NCI-H748 (cell line): ENCODE data around the gene CBX3.
"Not testable (repeated sequence)": the region's sequence is repeated elsewhere in the genome, so short reads cannot be mapped to it uniquely, and the experiment has no call there.

Source experiments
- DNase-seq: peaks from one replicate; lab custom pipeline; 2025; ENCODE audit not compliant: unreplicated experiment; lab: John Stamatoyannopoulos, UW

CBX3 gene

DNA sequence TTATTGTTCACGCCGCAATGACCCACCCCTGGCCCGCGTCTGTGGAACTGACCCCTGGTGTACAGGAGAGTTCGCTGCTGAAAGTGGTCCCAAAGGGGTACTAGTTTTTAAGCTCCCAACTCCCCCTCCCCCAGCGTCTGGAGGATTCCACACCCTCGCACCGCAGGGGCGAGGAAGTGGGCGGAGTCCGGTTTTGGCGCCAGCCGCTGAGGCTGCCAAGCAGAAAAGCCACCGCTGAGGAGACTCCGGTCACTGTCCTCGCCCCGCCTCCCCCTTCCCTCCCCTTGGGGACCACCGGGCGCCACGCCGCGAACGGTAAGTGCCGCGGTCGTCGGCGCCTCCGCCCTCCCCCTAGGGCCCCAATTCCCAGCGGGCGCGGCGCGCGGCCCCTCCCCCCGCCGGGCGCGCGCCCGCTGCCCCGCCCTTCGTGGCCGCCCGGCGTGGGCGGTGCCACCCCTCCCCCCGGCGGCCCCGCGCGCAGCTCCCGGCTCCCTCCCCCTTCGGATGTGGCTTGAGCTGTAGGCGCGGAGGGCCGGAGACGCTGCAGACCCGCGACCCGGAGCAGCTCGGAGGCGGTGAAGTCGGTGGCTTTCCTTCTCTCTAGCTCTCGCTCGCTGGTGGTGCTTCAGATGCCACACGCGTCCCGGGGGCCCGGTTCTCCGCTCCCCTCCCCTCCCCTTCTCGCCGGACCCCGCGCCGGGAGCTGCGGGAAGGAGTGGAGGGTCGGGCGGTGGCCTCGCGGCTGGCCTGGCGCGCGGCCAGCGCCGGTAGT lies at the start of gene CBX3:
Gene CBX3, plus strand, starts transcription at position 499 of the 772 bp plus-strand sequence. CDS start 1,254 bp downstream, outside the sequence.
- DNase-seq: peak; percentile 97

DNA sequence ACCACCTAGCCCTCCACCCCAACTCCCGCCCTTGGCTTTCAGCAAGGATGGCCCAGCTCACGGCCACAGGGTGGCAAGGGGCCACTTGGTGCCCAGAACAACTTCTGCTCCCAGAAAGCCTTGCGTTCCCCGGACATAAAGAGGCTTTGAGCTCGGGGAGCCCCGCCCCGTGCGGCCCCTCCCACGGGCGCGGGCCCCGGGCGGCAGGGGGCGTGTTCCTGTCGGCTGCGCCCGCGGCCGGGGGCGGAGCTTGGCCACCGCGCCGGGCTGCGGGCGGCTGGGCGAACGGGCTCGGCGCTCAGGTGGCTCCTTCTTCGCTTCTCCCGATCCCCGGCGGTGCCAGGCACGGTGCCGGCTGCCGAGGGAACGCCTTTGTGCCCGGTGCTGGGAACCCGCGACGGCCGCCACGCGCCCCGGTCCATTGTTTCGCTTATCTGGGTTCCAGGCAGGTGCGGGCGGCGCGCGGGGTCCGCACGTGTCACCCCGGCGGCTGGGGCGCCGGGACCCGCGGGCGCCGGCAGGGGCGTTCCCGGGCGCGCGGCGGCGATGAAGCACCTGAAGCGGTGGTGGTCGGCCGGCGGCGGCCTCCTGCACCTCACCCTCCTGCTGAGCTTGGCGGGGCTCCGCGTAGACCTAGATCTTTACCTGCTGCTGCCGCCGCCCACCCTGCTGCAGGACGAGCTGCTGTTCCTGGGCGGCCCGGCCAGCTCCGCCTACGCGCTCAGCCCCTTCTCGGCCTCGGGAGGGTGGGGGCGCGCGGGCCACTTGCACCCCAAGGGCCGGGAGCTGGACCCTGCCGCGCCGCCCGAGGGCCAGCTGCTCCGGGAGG lies 49.4 kb upstream of the CBX3 start, which contains the start of gene NFE2L3:
Gene NFE2L3, plus strand, starts transcription at position 246 of the 829 bp plus-strand sequence. Its CDS starts 301 bp downstream, at position 547.
- peak; percentile 91 for DNase-seq

DNA sequence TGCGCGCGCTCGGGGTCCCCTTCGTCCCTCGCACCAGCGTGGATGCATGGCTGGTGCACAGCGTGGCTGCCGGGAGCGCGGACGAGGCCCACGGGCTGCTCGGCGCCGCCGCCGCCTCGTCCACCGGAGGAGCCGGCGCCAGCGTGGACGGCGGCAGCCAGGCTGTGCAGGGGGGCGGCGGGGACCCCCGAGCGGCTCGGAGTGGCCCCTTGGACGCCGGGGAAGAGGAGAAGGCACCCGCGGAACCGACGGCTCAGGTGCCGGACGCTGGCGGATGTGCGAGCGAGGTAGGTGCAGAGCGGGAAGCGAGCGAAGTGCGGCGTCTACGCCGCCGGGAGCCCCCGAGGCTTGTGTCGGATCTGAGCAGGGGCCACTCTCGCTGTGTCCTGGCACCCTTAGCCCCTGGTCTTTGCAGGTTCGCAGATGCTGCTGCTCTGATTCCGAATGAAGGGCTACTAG lies 48.7 kb upstream of the CBX3 start:
- DNase-seq: peak; percentile 63

DNA sequence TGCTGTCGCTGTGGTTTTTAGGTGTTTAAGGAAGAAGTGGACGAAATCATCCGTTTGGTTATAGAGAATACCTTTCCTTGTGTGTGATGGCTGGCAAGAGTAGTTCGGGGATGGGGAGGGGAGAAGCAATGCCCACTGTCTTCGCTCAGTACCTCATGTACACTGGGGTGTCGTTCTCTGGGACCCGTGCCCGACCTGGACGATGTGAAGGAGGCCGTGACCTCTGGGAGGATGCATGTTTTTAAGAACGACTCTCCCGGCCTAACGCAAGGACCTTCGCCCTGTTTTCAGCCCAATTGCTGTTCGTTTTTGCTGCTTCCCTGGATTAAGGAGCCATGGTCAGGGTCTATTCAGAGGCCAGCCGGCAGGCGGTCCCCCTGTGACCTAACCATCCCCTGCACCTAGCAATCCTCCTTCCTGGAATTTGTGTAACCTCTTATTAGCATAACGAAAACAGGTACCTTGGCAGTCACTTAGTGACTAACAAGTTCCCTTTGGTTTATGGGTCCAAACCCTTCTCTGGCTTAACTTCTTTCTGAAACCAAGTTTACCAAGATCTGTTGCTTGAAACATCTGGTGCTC lies 48.2 kb upstream of the CBX3 start:
- DNase-seq: no peak

DNA sequence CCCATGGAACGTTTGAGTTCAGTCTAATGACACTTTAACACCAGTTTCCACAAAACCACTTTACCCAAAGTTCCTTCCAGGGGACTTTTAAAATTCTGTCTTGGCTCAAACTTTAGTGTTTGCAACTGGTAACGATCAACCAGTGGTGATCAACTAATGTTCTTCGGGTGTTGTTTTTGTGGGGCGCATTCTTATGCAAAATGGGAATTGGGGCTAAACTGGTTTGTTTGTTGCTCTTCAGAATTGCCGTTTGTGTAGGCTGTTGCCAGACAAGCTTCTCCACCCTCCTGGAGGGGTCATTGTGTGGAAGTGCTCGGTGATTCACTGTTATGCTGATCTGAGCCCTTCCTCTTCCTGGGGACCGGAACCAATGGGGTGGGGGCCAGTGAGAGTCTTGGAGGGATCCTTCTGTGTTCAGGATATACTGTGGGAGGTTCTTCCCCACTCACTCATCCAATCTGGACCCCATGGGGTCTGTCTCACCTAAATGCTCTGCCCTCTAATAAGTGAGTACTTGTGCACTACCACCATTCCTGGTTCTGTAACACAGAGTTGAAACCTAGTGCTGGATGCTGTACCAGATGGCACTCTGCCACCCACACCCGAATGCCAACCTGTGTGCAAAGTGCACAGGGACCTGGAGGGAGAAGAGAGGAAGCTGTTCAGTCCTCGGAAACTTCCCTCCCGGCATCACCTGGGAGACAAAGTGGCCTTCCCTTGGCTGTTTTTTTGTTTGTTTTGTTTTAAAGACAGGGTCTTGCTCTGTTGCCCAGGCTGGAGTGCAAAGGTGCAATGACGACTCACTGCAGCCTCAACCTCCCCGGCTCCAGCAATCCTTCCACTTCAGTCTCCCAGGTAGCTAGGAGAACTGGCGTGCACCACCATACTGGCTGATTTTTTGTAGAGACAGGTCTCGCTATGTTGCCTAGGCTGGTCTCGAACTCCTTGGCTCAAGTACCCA lies 47.4 kb upstream of the CBX3 start:
- DNase-seq: no peak

DNA sequence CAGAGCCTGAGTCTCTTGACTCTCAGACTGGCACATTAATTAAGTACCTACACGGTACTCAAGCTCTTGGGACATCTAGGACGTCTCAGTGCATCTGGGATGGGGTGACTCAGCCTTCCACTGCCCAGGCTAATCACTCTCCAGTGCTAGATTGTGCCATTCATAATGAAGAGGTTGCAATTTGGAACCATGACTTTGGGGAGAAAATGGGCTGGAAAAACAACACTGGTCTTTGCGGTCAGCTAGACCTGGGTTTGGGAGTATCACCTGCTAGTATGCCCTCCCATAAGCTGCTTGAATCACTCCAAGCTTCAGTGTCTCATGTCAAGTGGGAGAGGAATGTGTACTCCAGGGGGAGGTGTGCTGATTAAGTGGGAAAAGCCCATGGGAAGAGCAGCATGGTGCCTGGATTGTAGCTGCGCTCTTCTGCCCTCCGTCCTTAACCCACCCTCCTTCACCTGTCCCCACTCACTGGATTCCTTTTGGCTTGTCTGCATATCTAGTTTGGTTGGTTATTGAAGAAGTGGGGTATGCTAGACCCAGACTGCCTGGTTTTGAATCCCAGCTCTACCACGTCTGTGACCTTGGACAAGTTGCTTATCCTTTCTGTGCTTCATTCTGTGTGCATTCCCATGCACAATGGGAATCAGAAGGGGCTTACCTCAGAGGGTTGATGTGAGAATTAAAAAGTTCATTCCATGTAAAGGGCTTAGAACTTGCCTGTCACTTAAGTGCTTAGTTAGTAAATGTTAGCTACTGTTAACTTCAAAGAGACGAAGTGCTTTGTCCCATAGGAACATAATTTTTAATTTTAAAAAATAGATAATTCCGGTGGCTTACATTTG lies 45.8 kb upstream of the CBX3 start:
- DNase-seq: no peak

DNA sequence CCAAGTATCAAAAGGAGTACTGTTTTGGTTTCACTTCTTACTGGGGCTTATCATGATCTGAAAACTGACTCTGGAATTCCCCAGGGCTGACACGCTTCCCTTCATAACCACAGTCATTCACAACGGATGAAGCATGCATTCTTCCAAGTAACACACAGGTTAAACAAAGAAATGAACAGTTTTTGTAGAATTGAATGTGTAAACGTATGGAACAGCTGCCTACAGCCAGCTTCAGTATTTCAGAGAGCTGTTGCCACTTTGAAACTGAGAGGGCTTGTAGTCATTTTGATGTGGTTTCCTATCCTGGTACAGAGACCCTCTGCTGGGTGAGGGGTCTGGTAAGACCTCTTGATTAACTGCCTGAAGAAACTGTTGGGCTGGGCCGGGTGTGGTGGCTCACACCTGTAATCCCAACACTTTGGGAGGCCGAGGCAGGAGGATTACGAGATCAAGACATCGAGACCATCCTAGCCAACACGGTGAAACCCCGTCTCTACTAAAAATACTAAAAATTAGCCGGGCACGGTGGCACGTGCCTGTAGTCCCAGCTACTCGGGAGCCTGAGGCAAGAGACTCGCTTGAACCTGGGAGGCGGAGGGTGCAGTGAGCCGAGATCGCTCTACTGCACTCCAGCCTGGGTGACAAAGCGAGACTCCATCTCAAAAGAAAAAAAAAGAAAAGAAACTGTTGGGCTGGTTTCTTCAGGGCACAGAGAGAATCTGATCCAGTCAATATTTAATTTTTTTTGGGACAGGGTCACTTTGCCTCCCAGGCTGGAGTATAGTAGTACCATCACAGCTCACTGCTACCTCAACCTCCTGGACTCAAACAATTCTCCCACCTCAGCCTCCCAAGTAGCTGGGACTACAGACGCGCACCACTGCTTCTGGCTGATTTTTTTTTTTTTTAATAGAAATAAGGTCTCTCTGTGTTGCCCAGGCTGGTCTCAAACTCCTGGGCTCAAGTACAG lies 44.8 kb upstream of the CBX3 start:
- DNase-seq: no peak

DNA sequence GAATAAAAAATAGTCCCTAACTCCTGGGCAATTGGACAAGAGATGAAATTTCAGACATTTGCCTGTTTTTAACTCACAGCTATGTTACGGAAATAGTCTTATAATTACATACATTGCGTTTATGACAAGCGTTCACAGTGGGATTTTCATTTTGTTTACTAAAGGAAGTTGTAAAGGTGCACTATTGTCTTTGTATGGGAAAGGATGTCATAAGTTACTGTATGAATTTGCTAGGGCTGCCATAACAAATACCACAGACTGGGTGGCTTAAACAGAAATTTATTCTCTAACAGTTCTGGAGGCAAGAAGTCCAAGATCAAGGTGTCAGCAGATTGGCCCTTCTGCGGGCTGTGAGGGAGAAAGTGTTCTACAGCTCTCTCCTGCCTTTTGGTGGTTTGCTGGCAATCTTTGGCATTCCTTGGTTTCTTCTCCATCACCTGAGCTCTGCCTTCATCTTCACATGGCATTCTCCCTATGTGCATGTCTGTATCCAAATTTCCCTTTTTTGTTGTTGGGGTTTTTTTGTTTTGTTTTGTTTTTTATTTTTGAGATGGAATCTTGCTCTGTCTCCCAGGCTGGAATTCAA lies 43.9 kb upstream of the CBX3 start:
- peak; percentile 30 for DNase-seq

DNA sequence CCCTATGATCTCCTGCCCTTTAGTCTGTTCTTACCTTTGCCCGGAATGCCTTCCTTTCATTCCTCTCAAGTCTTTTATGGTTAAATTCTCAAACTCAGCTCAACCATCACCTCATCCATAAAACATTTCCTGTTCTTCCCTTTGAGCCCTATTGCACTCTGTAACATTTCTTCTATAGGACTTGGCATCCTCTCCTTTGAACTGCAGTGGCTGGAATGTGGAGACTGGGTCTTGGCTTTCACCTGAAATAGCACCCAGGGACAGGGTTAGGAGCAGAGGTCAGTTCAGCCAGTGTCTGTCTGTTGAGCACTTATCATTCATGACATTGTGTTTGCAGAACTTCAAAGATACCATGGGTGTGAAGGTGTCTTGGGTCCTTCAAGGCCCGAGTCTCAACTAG lies 42.3 kb upstream of the CBX3 start:
- no peak for DNase-seq

DNA sequence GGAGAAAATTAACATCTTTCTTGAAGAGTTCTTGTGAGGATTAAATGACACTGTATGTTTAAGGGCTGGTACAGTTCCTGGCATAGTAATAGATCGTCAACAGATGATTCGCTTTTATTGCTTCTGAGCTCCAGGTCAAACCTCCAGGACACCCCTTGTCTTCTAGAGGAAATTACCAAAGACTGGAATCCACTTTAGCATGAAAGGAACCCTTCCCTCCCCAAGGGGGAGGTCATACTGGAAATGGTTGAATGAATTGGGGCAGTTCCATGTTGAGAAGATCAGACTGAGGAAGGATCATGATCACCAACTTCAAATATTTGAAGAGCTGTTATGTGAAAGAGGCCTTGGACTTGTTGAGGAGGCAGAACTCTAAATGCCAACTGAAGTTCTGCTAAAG lies 40.6 kb upstream of the CBX3 start:
- DNase-seq: no peak

DNA sequence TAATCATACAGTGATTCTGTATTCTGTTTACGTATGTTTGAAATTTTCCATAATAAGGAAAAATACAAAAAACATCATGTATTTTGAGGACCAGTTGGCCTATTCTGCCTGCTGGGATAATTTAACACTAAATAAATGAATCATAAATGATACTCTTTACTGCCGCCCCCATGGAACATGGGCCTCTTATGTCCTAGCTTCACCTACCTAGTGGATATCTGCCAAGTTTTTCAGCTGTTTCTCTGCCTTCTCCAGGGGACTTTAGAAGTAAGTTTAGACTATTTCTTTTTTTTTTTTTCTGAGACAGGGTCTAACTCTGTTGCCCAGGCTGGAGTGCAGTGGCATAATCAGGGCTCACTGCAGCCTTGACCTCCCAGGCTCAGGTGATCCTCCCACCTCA lies 39.1 kb upstream of the CBX3 start:
- DNase-seq: no peak

DNA sequence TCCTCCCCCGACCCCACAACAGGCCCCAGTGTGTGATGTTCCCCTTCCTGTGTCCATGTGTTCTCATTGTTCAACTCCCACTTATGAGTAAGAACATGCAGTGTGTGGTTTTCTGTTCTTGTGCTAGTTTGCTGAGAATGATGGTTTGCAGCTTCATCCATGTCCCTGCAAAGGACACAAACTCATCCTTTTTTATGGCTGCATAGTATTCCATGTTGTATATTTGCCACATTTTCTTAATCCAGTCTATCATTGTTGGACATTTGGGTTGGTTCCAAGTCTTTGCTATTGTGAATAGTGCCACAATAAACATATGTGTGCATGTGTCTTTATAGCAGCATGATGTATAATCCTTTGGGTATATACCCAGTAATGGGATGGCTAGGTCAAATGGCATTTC lies 37.7 kb upstream of the CBX3 start:
- not testable (repeated sequence) for DNase-seq

DNA sequence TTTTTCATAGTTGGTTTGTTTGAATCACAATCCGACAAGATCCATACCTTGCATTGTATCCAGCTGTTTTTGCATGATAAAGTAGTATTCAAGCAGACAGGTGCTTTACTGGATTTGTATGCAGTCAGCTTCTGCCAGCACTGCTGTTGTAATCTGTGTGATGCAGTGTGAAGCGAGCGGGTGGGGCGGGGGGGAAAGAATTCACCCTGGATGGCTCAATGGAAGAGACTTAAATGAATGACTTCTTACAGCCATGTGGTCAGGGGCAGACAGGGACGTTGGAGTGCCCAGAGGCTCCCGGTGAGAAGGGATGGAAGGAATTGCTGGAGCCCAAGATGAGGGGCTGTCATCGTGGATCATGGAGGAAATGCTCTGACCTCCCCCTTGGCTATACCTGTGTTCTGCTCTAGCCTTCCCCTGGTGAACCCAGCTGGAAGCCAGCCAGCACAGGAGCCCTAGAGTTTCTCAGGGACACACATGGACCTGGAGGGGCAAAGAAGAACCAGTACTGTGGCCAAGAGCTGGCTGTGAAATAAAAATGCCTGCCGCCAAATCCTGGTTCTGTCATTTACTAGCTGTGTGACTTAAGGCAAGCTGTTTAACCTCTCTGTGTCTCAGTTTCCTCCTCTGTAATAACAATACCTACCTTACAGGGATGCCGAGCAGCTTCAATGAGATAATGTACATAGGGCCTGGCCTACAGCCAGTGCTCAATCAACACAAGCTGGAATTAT lies 35.4 kb upstream of the CBX3 start:
- DNase-seq: no peak

DNA sequence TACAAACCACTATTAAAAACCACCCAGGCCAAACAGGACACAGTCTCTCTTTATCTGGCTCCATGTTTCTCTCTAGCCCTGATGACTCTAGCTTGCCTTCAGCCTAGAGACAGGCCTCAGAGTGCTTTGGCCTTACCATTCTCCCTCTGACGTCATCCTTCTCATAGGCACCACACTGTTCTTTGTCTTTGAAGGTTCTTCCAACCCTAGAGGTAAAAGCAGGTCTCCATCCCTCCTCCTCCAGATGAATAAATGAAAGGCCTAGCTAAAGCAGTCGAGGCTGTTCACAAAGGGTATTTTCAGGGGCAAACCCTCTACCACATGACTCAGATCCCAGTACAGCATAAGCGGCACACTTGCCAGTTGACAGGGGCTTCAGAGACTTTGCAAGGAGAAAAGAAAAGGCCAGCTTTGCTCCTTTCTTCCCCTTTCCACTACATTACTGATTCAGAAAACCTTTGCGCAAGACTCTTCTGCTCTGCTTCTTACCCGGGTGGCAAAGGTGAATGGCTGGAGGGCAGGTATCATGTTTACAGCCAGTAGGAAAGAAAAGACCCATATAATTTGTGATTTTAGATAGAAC lies 34.8 kb upstream of the CBX3 start:
- no peak for DNase-seq

DNA sequence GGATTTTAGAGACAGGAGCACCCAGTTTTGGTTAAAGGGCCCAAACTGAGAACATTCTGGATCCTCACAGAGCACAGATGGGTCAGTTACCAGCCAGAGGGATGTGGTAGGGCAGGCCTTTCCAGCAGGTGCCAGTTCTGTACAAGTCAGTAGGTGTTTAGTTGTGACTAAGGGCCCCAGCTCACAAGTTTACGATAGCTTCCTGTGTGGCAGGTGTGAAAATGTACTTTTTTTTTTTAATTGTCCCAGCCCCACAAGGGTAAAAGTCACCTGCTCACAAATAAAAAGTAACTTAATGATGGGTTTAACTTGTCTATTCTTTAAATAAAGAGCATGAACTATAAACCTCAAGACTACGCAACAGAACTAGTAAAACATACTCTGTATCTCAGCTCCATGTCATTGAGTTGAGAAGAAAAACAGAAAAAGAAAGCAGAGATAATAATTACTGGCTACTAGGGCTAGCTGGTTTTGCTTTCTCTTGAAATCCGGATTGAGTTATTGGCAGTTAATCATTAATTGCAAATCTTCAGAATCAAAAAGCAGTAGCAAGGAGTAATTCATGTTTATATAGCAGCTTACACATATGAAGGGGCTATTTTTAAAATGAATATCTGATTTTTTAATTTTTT lies 34.1 kb upstream of the CBX3 start:
- DNase-seq: no peak

DNA sequence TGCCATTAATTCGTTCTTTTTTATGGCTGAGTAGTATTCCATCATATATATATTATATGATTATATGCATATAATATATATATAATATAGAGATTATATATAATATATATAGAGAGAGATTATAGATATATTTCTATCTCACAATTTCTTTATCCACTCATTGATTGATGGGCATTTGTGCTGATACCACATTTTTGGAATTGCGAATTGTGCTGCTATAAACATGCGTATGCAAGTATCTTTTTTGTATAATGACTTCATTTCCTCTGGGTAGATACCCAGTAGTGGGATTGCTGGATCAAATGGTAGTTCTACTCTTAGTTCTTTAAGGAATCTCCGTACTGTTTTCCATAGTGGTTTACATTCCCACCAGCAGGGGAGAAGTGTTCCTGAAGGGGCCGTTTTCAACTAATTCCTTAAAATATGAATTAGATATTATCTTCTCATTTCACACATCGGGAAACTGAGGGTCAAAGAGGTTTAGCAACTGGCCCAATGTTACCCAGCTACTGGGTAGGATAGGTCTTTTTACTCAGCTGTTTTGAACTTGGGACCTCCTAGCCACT lies 33.0 kb upstream of the CBX3 start:
- no peak for DNase-seq
